ENCODE measurements around the gene STXBP5. TPM values are rescaled to one million over a fixed set of nuclear protein-coding genes. Genes with fewer than 3 reads are reported as not detected.

STXBP5 gene
- total and polyA plus RNA-seq, 2 donors (not counting 1 experiment from before 2014, with no cell fraction given), result 4.6 to 24.1 TPM

DNA sequence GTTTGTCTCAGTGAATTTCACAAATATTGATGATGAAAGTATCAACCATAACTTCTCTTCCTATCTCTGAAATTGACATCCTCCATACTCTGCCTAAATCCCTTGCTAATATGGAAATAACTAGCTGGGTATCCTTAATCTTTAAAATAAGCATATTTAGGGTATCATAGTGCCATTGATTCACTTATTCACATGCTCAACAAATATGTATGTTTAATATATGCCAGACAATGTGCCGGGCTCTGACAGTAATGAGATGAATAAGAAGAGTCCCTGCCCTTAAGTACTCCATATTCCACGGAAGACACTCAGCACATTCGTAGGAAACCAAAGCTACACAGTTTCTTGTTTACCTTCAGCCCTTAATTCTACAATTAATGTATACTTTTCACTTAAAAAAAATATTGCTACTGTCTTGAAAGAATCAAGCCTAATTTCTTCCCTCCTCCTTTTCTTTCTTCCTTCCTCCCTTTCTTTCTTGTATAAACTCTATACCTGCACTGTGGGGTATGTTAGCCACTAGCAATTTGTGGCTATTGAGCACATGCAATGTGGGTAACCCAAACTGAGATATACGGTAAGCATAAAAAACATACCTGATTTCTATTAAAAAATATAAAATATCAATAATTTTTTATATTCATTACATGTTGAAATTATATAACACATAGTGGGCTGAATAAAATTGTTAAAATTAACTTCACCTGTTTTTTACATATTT lies 42.8 kb upstream of the STXBP5 start:
- Mint-ChIP-seq H3K27ac (no peak overlapping the region), H3K4me1 (no peaks in the 10 kb centered on the region), H3K4me3 (no peak overlapping the region), H3K27me3 (peaks cover 9% of the 10 kb centered on the region), H3K9me3 (ENCODE audit: insufficient read depth) (no peaks in the 10 kb centered on the region)
- intact Hi-C loops (cut with micrococcal nuclease), result loop anchor here (10.0 kb wide), 1 partner anchor 63 kb away; no protein-coding TSS in a partner anchor
- Histone ChIP-seq H3K9me3 (ENCODE audit: control extremely low read depth in 1 of 3, control insufficient read depth in 2 of 3, insufficient read depth in 1 of 3, low read length in 2 of 3) (no peaks in the 10 kb centered on the region), H2AFZ (ENCODE audit: insufficient read depth, low read depth, low read length, poor library complexity, severe bottlenecking) (no peak overlapping the region), H3K79me2 (ENCODE audit: control insufficient read depth, insufficient read depth, low read length) (no peaks in the 10 kb centered on the region), H3K9ac (ENCODE audit: low read length) (no peak overlapping the region), H3K4me1 (ENCODE audit: control insufficient read depth in 2 of 2, insufficient read depth in 2 of 2, low read length in 2 of 2) (no peaks in the 10 kb centered on the region), H3K27me3 (replicated peaks in 1 of 4; ENCODE audit: control extremely low read depth in 1 of 4, control insufficient read depth in 3 of 4, insufficient read depth in 4 of 4, low read length in 3 of 4) (peaks cover 0 to 4% (median 0%) of the 10 kb centered on the region in 4 experiments), H3K36me3 (replicated peaks in 1 of 2; ENCODE audit: control extremely low read depth in 1 of 2, control insufficient read depth in 1 of 2, extremely low read depth in 1 of 2, insufficient read depth in 2 of 2, low read length in 1 of 2) (no peaks in the 10 kb centered on the region), H4K20me1 (ENCODE audit: control insufficient read depth, insufficient read depth, low read length, poor library complexity, severe bottlenecking) (no peaks in the 10 kb centered on the region), H3K27ac (ENCODE audit: low read length in 2 of 2) (no peak overlapping the region), H3K4me3 (ENCODE audit: control extremely low read depth in 1 of 5, extremely low read depth in 1 of 5, insufficient read depth in 1 of 5, low read depth in 2 of 5, low read length in 4 of 5) (no peak overlapping the region), H3K4me2 (replicated peaks; ENCODE audit: low read depth, low read length, poor library complexity, severe bottlenecking) (no peak overlapping the region)
- POLR2A ChIA-PET, result no interaction called here
- TF ChIP-seq, protein P1, sequence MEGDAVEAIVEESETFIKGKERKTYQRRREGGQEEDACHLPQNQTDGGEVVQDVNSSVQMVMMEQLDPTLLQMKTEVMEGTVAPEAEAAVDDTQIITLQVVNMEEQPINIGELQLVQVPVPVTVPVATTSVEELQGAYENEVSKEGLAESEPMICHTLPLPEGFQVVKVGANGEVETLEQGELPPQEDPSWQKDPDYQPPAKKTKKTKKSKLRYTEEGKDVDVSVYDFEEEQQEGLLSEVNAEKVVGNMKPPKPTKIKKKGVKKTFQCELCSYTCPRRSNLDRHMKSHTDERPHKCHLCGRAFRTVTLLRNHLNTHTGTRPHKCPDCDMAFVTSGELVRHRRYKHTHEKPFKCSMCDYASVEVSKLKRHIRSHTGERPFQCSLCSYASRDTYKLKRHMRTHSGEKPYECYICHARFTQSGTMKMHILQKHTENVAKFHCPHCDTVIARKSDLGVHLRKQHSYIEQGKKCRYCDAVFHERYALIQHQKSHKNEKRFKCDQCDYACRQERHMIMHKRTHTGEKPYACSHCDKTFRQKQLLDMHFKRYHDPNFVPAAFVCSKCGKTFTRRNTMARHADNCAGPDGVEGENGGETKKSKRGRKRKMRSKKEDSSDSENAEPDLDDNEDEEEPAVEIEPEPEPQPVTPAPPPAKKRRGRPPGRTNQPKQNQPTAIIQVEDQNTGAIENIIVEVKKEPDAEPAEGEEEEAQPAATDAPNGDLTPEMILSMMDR (IDR thresholded peaks at IDR 0.05), result no peak
- no peak for TF ChIP-seq EZH2 (IDR thresholded peaks at IDR 0.05; ENCODE audit: borderline replicate concordance, insufficient read depth, low read depth, low read length, poor library complexity, severe bottlenecking)
- DNase-seq (no peak), ATAC-seq (ENCODE audit: low read depth) (no peak)
- WGBS (ENCODE audit: insufficient coverage), result no CpG with 5 or more reads among the region's 4 CpGs
- CTCF ChIA-PET, result no interaction called here

- H3K27me3 Mint-ChIP-seq, result peaks cover 4% of the 10 kb centered on the region
- H4K20me1 ChIP-seq (ENCODE audit: control insufficient read depth, insufficient read depth, low read length, poor library complexity, severe bottlenecking), result no peaks in the 10 kb centered on the region
- ChIA-PET POLR2A (no interaction called here), CTCF (no interaction called here)
- H3K4me1 ChIP-seq (ENCODE audit: control insufficient read depth in 2 of 2, insufficient read depth in 2 of 2, low read length in 2 of 2), result no peaks in the 10 kb centered on the region
- ATAC-seq (ENCODE audit: low read depth) (no peak), DNase-seq (no peak)
- H3K27ac Mint-ChIP-seq, result no peak overlapping the region
- H2AFZ ChIP-seq (ENCODE audit: insufficient read depth, low read depth, low read length, poor library complexity, severe bottlenecking), result no peak overlapping the region
- H3K79me2 ChIP-seq (ENCODE audit: control insufficient read depth, insufficient read depth, low read length), result no peaks in the 10 kb centered on the region
- TF ChIP-seq EZH2 (IDR thresholded peaks at IDR 0.05; ENCODE audit: borderline replicate concordance, insufficient read depth, low read depth, low read length, poor library complexity, severe bottlenecking), result no peak
- TF ChIP-seq, protein P1 (IDR thresholded peaks at IDR 0.05), result no peak
- no peak overlapping the region for H3K27ac ChIP-seq (ENCODE audit: low read length in 2 of 2)
- H3K4me3 ChIP-seq (ENCODE audit: control extremely low read depth in 1 of 5, extremely low read depth in 1 of 5, insufficient read depth in 1 of 5, low read depth in 2 of 5, low read length in 4 of 5), result no peak overlapping the region
- no peak overlapping the region for H3K4me2 ChIP-seq (replicated peaks; ENCODE audit: low read depth, low read length, poor library complexity, severe bottlenecking)
- no peaks in the 10 kb centered on the region for H3K9me3 Mint-ChIP-seq (ENCODE audit: insufficient read depth)
- no peaks in the 10 kb centered on the region for H3K36me3 ChIP-seq (replicated peaks in 1 of 2; ENCODE audit: control extremely low read depth in 1 of 2, control insufficient read depth in 1 of 2, extremely low read depth in 1 of 2, insufficient read depth in 2 of 2, low read length in 1 of 2)
- H3K9ac ChIP-seq (ENCODE audit: low read length), result no peak overlapping the region
- H3K4me3 Mint-ChIP-seq, result no peak overlapping the region
- no peaks in the 10 kb centered on the region for H3K4me1 Mint-ChIP-seq
- WGBS (ENCODE audit: insufficient coverage), result no CpG with 5 or more reads among the region's 4 CpGs
- no peaks in the 10 kb centered on the region for H3K27me3 ChIP-seq (replicated peaks in 1 of 4; ENCODE audit: control extremely low read depth in 1 of 4, control insufficient read depth in 3 of 4, insufficient read depth in 4 of 4, low read length in 3 of 4)
- intact Hi-C loops (cut with micrococcal nuclease), result loop anchor here (10.0 kb wide), 1 partner anchor 63 kb away; no protein-coding TSS in a partner anchor
- no peaks in the 10 kb centered on the region for H3K9me3 ChIP-seq (ENCODE audit: control extremely low read depth in 1 of 3, control insufficient read depth in 2 of 3, insufficient read depth in 1 of 3, low read length in 2 of 3)
These were observed 42.2 kb upstream of the STXBP5 start for GRCh38 chr6:147161974-147162495.
